Brain microvascular endothelial cell (primary cell): Measurements from ENCODE around the gene DMAC1.

Source experiments
- DNase-seq: peaks from one replicate; pipeline ENCODE4 v3.0.0-alpha.2; 2020
- H3K27ac ChIP-seq: fragments of 250-450 bp; sonication (Bioruptor Pico); 2 replicates; pipeline ENCODE4 v1.5.1; 2020; ENCODE audit warnings: mild to moderate bottlenecking, moderate library complexity
- H3K27me3 ChIP-seq: fragments of 250-450 bp; sonication (Bioruptor Pico); replicated peaks from 2 replicates; pipeline ENCODE4 v1.5.1; 2020; ENCODE audit warnings: mild to moderate bottlenecking
- H3K36me3 ChIP-seq: fragments of 250-450 bp; sonication (Bioruptor Pico); replicated peaks from 2 replicates; pipeline ENCODE4 v1.5.1; 2020; ENCODE audit warnings: mild to moderate bottlenecking
- H3K4me3 ChIP-seq: 2 replicates; pipeline ENCODE4 v1.5.1; 2011; ENCODE audit warnings: low read depth, mild to moderate bottlenecking, control low read depth, low read length, moderate library complexity
- CTCF ChIP-seq: IDR thresholded peaks from 2 replicates; pipeline ENCODE4 v1.5.1; 2011; ENCODE audit warnings: low read depth, mild to moderate bottlenecking, moderate library complexity, low read length, control low read depth, inconsistent platforms; ENCODE audit errors: missing control alignments
- in situ Hi-C: cut with HindIII; loops from 2 replicates; pipeline ENCODE4 v1.10.0; 2017; ENCODE audit warnings: low sequenced_read_pairs, low pct_ligation_motif_present

DMAC1 gene

GRCh38 chr9:7790819-7791182, 8.8 kb downstream of the DMAC1 start:
- H3K27me3 ChIP-seq: no peaks in the 10 kb centered on the region
- no peak overlapping the region for H3K27ac ChIP-seq
- no peak for TF ChIP-seq CTCF
- H3K4me3 ChIP-seq: no peak overlapping the region
- H3K36me3 ChIP-seq: peaks cover 4% of the 10 kb centered on the region
- in situ Hi-C loops: no loop called here
- DNase-seq: no peak

GRCh38 chr9:7790022-7790818, 9.4 kb downstream of the DMAC1 start:
- Histone ChIP-seq H3K27me3 (no peaks in the 10 kb centered on the region), H3K4me3 (no peak overlapping the region), H3K27ac (no peak overlapping the region), H3K36me3 (peaks cover under 1% of the 10 kb centered on the region)
- TF ChIP-seq CTCF: no peak
- no peak for DNase-seq
- in situ Hi-C loops: no loop called here

- Histone ChIP-seq H3K4me3 (no peak overlapping the region), H3K27ac (no peak overlapping the region), H3K36me3 (no peaks in the 10 kb centered on the region), H3K27me3 (no peaks in the 10 kb centered on the region)
- DNase-seq: no peak
- in situ Hi-C loops: no loop called here
- no peak for TF ChIP-seq CTCF
These were observed 10.8 kb downstream of the DMAC1 start for GRCh38 chr9:7788772-7789171.

GRCh38 chr9:7785813-7786212, 13.8 kb downstream of the DMAC1 start:
- H3K27ac ChIP-seq: no peak overlapping the region
- no peak overlapping the region for H3K4me3 ChIP-seq
- no peaks in the 10 kb centered on the region for H3K36me3 ChIP-seq
- TF ChIP-seq CTCF: no peak
- H3K27me3 ChIP-seq: no peaks in the 10 kb centered on the region
- DNase-seq: no peak
- in situ Hi-C loops: no loop called here

- DNase-seq: no peak
- H3K36me3 ChIP-seq: no peaks in the 10 kb centered on the region
- in situ Hi-C loops: no loop called here
- H3K27ac ChIP-seq: no peak overlapping the region
- H3K27me3 ChIP-seq: no peaks in the 10 kb centered on the region
- TF ChIP-seq CTCF: no peak
- H3K4me3 ChIP-seq: no peak overlapping the region
These were observed 15.1 kb downstream of the DMAC1 start for GRCh38 chr9:7784472-7784871.

GRCh38 chr9:7783635-7784063, 15.9 kb downstream of the DMAC1 start:
- Histone ChIP-seq H3K27me3 (no peaks in the 10 kb centered on the region), H3K27ac (no peak overlapping the region), H3K4me3 (no peak overlapping the region), H3K36me3 (no peaks in the 10 kb centered on the region)
- no peak for DNase-seq
- TF ChIP-seq CTCF: no peak
- in situ Hi-C loops: no loop called here
